ENCODE results near the gene LEF1.

LEF1 gene

DNA sequence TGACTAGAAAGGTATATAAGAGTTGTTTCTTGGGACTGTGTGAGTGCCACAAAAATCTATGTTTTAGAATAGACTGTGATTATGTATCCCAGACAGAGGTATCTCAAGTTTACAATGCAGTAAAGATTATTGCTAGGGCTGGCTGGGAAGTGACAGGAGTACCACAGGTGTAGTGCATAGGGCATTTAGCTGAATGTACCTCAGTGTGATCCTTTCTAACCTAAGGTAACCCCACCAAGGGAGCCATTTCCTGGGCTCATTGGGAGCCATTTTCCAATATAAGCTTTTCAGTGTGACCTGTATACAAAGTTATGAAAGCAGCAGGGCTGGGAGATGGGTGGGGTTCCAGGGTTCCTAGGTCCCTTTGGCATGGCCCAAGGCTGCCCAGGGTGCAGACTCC lies 6.1 kb upstream of the LEF1 start:
- DNase-seq (ENCODE audit: low spot score), result no peak

DNA sequence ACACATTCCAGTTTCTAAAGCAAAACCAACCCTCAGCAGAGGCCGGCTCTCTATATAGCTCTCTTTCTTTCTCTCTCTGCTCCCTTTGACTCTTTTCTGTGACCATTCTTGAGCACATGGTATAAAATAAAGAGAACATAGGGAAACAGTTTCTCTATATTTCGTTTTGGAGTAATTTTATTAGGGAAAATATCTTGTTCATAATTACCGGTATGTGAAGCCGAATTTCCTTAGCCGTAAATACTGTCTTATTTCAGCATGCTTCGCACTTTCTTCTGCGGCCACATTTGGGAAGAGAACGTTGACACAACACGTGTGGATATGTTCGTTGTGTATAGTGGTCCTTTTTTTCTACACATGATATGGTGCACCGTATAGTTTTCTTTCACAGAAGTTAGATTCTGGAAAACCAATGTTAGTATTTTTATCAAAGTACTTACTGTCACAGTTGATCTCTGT lies 4.9 kb upstream of the LEF1 start:
- DNase-seq (ENCODE audit: low spot score), result no peak

DNA sequence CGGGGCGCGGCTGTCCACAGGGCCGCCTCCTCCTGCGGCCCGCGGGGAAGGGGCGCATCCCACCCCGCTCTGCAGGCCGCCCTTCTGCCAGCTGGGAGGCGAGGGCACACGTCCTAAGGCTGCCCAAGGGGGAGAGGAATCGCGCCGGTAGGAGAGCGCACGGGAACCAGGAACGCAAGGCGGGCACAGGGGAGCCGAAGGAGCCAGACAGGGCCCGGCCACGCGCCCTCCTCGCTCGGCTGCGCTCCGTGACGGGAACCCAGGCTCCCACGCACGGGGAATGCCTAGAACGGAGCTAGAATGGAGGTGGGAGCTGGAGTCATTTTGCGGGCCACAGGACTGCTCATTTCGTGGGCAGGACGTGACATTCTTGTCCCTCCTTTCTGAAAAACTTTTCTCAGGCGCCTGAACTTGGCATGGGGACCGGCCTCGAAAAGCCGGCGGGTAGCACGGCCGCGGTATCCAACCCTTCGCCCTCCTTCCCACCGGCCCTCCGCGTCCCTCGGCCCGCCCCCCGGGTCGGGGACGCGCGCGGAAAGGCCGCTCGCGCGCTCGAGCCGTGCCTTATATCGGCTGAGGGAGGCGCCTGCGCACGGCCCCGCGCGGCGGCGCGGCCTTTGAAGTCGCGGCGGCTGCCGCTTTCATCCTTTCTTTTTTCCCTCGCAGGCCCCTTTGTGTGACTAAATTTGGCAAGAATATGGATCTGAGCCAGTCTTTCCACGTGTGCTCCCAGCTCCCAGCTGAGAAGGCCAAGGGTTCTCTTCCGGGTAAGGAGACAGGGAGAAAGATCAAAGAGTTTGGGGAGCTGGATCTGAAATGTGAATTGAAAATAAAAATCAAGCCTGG lies 4.2 kb upstream of the LEF1 start:
- DNase-seq (ENCODE audit: low spot score), result no peak

DNA sequence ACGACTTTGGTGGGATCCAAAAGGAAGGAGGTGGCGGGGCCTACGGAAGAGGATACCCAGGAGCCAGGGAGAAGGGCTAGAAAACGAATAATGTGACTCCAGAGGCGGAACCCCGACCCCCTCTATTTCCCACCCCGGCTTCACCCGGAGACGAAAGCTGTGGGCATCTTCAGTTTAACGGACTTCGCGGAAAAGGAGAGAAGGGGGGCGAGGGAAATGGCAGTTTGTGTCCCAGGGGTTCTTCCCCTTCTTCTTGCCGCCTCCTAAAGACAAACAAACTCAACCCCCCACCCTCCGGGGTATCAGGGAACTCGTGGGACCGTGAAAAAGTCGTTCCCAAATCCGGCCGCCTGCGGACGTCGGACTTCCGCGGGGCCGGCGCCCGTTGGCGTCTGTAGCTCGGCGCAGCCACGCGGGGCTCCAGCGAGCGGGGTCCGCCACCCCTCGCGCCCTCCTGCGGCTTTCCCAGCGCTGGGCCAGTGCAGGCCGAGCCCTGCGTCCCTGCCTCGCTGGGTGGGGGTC lies 3.6 kb upstream of the LEF1 start:
- no peak for DNase-seq (ENCODE audit: low spot score)

DNA sequence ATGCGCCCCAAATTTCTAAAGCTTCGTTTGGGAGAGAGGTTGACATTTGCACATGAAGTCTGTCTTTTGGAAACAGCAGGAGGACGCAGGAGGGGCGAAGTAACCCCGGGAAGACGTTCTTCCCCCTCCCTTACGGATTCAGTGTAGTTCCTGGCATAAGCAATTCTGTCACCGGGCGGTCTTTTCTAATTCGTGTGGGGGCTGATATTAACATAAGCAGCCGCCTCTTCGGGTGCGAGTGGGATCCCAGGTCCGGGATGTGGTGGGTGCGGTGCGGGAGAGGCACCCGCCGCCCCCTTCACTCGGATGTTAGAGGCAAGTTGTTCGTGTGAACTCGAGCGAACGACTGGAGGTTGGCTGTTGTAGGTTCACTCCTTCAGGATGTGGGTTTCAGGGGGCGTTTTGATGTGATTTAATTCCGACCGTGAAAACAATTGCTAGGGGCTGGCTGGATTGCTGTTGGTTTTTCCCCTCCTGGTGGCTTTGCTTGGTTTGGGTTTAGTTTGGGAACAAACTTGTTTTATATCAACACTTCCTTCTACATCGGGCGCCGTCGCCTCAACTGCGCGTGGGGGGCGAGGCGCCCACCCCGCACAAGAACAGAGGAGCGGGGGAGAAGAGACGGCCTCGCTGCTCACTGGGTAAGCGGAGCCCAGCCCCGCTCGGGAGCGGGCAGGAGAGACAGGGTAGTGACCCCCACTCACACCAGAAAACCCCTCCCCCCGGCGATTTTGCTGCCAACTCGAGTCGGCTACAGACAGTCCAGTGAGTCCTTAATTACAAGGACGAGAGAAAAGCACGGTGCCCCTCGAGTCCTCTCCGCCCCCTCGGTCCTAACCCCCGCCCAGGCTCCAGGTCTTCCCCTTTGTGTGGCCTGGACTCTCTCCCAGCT lies 2.9 kb upstream of the LEF1 start:
- DNase-seq (ENCODE audit: low spot score), result no peak

DNA sequence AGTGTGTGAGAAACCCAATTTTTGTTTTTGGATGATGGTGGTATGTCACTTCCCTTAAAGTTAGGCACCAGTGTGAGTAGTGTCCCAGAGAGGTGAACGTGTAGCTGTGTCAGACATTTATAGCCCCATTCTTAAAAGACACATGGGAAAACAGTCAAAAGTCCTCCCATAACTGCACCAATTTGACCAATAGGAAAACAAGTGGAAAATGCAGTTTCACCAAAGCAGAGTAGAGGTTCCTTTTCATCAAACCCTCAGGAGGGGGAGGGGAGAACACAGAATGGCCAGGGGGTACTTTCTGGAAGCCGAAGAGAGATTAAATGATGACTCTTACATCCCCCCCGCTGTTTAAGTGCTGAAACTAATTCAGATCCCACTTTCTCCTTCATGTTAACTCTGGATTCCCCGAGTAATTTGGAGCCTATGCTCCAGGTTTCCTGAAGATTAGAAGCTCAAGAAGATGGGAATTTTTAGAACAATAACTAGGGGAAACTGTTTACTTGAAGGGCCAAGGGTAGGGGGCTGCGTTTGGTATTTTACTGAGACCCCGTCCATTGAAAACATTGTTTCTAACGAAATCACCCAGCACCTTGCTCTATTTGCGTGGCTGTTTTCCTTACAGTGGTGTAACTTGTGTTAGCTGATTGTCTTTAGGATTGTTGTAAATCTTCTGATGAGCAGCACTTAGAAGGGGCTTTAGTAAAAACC lies 2.1 kb upstream of the LEF1 start:
- no peak for DNase-seq (ENCODE audit: low spot score)

DNA sequence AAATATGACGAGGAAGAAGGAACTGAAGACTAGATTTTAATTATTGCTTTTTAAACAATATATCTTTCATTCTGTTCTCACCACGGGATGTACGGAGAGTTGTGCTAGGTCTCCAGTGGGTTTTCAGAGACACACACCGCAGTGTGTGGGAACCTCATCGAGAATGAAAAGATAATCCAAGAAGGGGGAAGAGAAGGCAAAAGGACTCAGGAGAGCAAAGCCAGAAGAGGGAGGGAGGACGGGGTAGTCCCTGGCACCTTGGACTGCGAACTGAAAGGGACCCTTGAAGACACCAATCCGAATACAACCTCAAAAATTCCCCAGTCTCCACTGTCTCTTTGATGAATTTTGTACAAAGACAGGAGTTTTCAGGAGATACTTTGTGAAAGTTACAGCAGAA lies 932 bp upstream of the LEF1 start:
- no peak for DNase-seq (ENCODE audit: low spot score)

DNA sequence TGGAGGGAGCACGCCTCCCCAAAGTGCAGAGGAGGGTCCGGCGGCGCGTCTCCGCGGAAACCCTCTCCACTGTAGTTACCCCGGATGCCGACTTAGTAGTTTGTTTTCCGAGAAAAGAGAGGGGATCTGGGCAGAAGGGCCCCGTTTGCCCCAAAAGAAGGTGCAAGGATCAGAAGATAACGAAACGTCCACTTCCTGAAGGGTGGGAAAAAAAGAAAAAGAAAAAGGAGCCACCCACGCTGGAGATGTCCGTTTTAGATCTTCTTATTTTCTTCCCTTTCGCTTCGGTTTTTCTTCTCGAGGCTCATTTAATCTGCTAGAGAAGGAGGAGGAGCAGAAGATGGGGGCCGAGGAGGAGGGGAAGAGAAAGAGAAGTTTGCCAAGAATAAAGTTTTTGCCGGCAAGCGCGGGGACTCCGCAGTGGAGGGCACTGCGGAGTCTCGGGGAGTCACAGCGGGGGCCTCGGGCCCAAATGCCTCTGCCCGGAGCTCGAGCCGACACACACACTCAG lies 517 bp downstream of the LEF1 start:
- no peak for DNase-seq (ENCODE audit: low spot score)

DNA sequence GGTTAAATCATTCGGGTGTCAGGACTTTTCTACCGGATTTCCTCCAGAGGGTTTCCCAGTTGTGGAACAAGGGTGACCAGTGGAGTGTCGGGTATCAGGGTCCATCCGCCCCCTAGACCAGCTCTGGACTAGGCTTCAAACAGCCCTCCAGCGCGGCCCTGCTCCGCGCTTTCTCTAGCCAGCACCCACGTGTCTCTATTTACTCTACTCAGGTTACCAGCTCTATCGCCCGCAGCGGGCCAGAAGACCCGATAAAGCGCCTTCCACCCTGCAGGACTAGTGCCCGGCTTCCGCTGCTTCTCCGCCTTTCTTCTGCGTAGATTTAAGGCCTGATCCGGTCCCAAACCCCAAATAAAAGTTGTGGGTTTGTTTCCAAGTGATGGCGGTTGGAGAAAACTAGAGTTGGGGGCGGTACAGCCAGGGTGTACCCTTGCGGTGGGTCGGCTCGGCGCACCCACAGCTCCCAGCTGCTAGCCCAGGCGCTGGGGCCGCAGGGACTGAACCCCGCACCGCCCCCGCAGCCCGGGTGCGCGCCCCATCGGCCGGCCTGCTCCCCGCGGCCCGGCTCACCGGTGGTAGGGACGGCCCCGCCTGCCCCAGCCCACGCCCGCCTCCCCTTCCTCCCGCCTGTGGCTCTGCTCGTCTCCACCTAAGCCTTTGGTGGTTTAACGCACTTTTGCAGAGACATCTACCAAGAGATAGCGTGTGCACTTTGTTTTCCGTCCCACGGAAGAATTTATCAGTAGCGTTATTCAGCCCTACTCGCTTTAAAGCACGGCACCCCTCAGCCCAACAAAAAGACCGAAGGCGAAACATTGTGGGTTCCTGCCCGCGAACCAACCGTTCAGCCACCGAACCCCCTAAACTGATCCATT lies 2.1 kb downstream of the LEF1 start:
- no peak for DNase-seq (ENCODE audit: low spot score)

DNA sequence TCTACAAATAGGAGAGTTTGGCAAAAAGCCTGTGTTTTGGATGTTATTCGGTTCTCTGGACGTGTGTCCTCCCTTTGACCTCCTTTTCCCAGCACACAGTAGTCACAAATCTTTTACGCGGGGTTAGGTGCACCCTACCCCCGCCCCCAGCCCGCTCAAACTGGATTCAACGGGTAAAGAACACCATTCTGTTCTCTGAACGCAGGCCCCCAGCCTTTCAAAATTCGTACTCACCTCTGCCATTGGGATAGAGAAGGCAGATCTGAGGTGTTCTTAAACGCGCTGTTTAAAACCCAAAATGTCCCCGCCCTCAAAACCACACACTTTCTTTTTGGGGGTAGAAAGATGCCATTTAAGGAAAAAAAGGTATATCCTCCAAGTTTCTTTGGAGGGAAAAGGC lies 2.7 kb downstream of the LEF1 start:
- DNase-seq (ENCODE audit: low spot score), result no peak

DNA sequence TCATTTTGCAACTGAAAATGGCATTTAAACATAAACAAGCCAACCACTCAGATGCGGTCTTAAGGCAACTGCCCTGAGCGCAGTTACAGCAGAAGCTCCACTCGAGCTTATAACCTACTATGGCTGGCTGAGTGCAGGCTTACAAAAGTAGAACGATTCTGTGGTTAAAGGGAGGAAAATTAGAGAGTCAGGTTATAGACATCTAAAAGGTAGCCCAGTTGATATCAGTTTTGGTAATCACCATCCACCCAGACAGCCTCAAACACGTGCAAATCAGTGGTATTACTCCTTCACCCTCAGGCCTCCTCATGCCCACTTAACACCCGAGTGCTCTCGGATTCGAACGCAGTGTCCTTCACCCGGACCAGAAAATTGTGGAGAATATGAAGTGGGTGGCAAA lies 3.1 kb downstream of the LEF1 start:
- DNase-seq (ENCODE audit: low spot score), result no peak

DNA sequence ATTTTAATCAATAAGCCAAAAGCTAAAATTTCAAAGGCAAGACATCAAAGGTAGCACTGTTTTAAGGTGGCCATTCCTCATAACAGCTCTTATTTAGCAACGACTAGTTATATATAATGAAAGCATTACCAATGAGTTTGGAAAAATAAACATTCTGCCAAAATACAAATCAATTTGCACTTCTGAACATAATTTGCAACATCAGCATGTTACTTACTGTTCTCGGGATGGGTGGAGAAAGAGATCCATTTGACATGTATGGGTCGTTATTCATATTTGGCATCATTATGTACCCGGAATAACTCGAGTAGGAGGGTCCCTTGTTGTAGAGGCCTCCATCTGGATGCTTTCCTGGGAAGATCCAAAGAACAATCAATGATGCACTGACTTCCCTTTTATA lies 5.4 kb downstream of the LEF1 start:
- DNase-seq (ENCODE audit: low spot score), result no peak

DNA sequence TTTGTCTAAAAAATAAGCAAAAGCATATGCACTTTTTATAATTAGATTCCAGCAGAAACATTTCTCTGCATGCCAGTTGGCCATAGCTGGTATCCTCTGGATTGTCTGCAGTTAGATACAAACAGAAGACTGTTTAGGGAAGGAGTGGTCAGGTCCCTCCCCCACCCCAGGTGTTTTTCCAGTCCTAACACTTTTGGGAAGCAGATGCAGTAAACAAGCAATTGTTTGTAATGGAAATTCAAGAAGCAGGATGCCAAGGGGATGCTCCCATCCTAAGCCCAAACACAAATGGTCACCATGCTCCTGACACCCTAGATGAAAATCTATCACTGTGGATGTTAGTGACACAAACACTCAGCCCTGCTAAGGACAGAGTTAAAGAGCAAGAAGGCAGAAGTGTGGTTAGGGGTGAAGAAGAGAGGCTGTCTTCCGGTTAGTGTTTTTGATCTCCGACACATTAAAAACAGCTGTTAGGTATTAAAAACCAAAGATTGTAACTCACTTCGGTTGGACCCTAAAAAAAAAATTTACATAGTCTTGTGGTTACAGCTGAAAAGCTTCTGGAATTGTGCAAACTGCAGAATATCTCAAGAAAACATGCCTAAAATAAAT lies 7.9 kb downstream of the LEF1 start:
- DNase-seq (ENCODE audit: low spot score), result no peak

DNA sequence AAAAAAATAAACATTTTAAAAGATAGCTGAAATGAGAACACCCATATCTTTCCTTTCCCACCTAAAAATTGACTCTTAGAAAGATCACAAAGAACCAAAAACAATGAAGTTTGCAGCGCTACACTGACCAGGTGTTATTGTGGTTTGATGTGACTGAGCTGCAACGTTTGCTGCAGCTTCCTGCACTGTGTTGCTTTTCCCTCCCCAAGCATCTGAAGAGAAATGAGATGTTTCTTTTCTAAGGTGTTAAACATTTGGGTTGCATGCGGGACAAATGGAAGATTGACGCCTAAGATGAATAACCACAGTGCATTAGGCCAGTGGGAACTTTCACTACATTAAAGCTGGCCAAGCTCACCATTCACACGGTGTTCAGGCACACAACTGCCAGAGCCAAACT lies 8.9 kb downstream of the LEF1 start:
- DNase-seq (ENCODE audit: low spot score), result no peak

DNA sequence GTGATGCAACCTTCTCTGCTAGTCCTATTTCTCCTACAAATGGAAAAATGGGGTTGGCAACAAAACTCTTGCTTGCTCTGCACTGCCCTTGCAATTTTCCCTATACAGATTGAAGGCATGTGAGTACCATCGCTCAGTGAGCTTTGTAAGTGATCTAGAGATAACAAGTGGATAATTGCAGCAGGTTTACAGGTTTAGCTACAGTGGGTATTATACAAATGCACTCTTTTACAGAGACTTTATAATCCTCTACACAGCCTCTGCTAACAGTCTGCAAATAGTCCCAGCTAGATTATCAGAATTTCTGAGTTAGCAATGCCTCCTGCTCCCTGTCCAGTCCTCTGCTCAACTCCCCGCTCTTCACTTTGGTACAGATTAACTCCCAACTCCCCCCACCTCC lies 11.1 kb downstream of the LEF1 start:
- DNase-seq (ENCODE audit: low spot score), result no peak

DNA sequence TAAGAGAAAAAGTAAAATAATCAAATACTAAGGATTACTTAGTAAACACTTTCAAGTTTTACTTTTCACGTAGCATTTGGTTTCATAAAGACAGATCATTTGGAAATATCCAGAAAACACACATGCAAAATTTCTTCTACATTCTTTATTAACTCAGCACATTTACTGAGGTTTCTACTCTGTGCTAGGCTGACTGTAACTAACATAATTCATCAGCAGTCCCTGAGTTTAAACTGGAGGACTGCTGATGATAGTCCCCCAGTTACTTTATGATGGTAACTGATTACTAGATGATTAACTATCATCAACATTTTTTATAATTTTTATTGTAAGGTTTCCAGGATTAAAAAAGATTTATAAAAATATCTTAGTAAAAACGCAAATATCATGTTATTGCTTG lies 12.3 kb downstream of the LEF1 start:
- DNase-seq (ENCODE audit: low spot score), result no peak

DNA sequence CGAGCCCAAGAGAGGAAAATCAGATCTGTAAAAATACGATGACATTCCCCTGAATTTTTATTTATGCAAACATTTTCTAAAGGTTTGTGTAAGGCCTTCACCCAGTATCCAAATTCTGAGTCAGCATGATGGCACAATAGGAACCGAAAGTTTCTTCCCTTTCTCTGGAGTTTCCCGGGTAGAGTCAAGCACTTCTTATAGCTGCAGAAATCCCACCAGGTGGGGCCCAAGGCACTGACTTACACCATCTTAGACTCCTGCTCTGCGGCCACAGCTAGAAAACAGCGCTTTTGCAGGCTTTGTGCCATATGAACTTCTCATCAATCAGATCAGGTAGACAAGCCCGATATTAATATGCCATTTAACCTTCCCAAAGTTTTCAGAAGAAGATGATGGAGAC lies 13.4 kb downstream of the LEF1 start:
- peak; percentile 12 for DNase-seq (ENCODE audit: low spot score)

DNA sequence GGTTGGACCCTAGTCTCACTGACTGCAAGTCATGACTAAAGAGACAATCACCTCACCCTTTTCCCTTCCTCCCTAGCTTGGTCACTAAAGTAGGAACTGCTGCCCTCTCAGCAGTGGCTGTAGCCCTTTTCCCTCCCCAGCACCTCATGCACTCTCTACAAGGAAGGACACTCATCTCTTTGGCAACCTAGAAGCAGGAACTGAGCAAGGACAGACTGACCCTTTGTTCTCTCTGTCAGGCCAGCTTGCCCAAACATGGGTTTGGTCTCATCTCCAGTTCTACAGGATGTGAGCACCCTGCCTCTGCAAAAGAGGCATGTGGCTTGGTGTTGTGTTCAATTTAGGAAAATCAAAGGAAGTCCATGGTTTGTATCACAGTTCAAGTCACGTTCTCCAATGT lies 15.8 kb downstream of the LEF1 start:
- DNase-seq (ENCODE audit: low spot score), result no peak

DNA sequence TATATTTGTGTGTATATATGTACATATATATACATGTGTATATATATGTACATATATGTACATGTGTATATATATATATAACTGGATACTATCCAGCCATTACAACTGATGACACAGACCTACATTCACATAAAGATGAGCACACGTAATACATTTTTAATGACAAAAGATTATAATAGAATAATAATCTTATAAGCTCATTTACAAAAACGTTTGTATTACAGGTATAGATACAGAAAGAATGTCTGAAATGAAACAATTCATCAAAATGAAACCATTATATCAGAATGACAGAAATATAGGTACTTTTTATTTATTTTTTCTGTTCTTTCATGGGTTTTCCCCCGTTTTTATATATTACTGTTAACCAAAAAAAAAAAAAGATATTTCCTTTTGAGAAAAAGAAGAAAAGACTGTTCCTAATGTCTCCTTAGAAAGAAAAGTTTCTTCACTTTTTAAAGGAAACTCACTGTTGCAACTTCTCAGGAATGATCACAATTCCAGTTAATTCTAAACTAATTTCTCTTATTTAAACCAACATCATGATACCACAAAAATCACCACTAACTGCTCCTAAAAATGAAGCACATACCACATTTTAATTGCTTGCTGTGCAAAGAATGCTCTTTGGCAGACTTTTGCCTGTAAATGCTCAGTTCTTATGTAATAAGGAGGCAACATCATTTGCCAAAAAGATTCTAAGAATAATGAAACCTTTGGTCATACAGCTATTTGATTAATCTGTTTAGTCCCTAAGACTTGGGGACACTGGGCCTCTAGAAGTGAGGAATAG lies 18.9 kb downstream of the LEF1 start:
- no peak for DNase-seq (ENCODE audit: low spot score)

DNA sequence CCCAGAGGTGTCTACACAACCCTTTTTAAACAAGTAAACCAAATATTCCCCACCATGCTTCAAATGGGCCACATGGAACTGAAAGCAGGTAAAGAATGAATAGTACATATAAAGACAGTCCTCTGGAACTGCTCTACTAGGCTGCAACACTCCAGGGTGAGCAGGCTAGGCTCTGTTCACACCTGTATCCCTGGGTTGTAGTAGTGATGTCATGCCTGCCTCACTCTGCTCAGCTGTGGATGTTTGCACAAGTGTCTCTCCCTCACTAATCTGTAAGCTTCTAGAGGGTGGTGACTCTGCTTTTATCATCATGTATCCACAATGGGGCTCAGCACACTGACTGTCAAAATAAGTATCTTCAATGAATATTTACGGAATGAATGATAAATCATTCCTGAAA lies 20.4 kb downstream of the LEF1 start:
- DNase-seq (ENCODE audit: low spot score), result no peak

Data from cerebellar cortex (tissue), 1 donor.